GM19043 (cell line): Measurements from ENCODE around the gene EFNA2.
A peak's percentile ranks its signal among the peaks of the same experiment; 100 is the strongest.

Experiments
- ATAC-seq: cut with Tn5 transposase; IDR thresholded peaks from one replicate; pipeline ENCODE4 v1.9.1; 2021; ENCODE audit warnings: low read depth; ENCODE audit not compliant: unreplicated experiment

Gene EFNA2

GRCh38 chr19:1259876-1260748 lies 25.6 kb upstream of the EFNA2 start:
- ATAC-seq: no peak

- peak; percentile 48 for ATAC-seq
These were observed 24.7 kb upstream of the EFNA2 start for GRCh38 chr19:1260749-1261537.

- ATAC-seq: no peak
These were observed 24.2 kb upstream of the EFNA2 start for GRCh38 chr19:1261538-1261797.

GRCh38 chr19:1261798-1262622 lies 23.7 kb upstream of the EFNA2 start:
- no peak for ATAC-seq

GRCh38 chr19:1262623-1263123 lies 23.0 kb upstream of the EFNA2 start:
- no peak for ATAC-seq

- no peak for ATAC-seq
These were observed 22.5 kb upstream of the EFNA2 start for GRCh38 chr19:1263188-1263587.

- ATAC-seq: no peak
These were observed 20.7 kb upstream of the EFNA2 start for GRCh38 chr19:1264801-1265614.

- no peak for ATAC-seq
These were observed 20.0 kb upstream of the EFNA2 start for GRCh38 chr19:1265615-1266128.

- ATAC-seq: no peak
These were observed 19.4 kb upstream of the EFNA2 start for GRCh38 chr19:1266129-1266915.

GRCh38 chr19:1266916-1267476 lies 18.7 kb upstream of the EFNA2 start:
- no peak for ATAC-seq

- ATAC-seq: no peak
These were observed 18.0 kb upstream of the EFNA2 start for GRCh38 chr19:1267477-1268225.

GRCh38 chr19:1268226-1269064 lies 17.2 kb upstream of the EFNA2 start:
- ATAC-seq: no peak

- ATAC-seq: peak; percentile 43
These were observed 16.6 kb upstream of the EFNA2 start, which contains the start of gene CIRBP for GRCh38 chr19:1269065-1269477. CIRBP (plus strand) TSS chr19:1269332; CDS start chr19:1270934, 1,602 bp downstream.

GRCh38 chr19:1269478-1270212 lies 16.0 kb upstream of the EFNA2 start:
- ATAC-seq: peak; percentile 27

- no peak for ATAC-seq
These were observed 15.3 kb upstream of the EFNA2 start for GRCh38 chr19:1270213-1270853.
